HepG2 (cell line): ENCODE results near the gene LY6G5B. TPM values are rescaled to one million over a fixed set of nuclear protein-coding genes. Genes with fewer than 3 reads are reported as not detected.

ENCODE experiments used
- ATAC-seq: fragments of 200-7000 bp; cut with Tn5 transposase; 3 replicates; pipeline ENCODE4 v1.9.1; 2020; ENCODE audit warnings: mild to moderate bottlenecking, moderate library complexity
- BruUV-seq: library from RNA; stranded (reverse); fragments of 400-500 nt; replicated peaks from 2 replicates; lab custom pipeline; 2021; lab: Mats Ljungman, UMichigan
- CTCF ChIA-PET: fragments of 300-600 bp; formaldehyde crosslinking; extraction: SDS; loops from one replicate; lab custom pipeline; 2021; ENCODE audit warnings: low total read pairs, inconsistent platforms, low intra/inter-chr PET ratio; lab: Yijun Ruan, JAX
- POLR2A ChIA-PET: fragments of 350-600 bp; sonication (Branson Sonifier 250); formaldehyde crosslinking; loops from one replicate; lab custom pipeline; 2020; ENCODE audit warnings: antibody characterized with exemption, inconsistent platforms; lab: Yijun Ruan, JAX
- DNase-seq: peaks from one replicate; pipeline ENCODE4 v3.0.0-alpha.2; 2015; ENCODE audit warnings: low spot score
- FAIRE-seq: peaks from 3 replicates; lab custom pipeline; 2011; peaks lifted over from hg19 to GRCh38; lab: Jason Lieb, UNC
- H2AFZ ChIP-seq: one replicate; pipeline ENCODE4 v1.6.1; 2011; ENCODE audit warnings: low read length, inconsistent platforms
- H3K27ac ChIP-seq: fragments of 300-600 bp; 3 replicates; pipeline ENCODE4 v1.8.0; 2011; ENCODE audit warnings: mixed run types, mild to moderate bottlenecking, mixed read lengths, low read length, inconsistent platforms; ENCODE audit not compliant: insufficient read depth; ENCODE audit errors: extremely low read length
- H3K27me3 ChIP-seq, 2 experiments: fragments of 200-600 bp in 1 of 2; 2 replicates in 1 of 2; 3 replicates in 1 of 2; pipeline versions ENCODE4 v1.6.0 to v1.8.0; 2011; ENCODE audit warnings: low read length in 2 of 2, mild to moderate bottlenecking in 2 of 2, moderate library complexity in 2 of 2, inconsistent platforms in 1 of 2; ENCODE audit not compliant: insufficient read depth in 2 of 2, control insufficient read depth in 1 of 2
- H3K36me3 ChIP-seq, 2 experiments: fragments of 200-600 bp in 1 of 2; replicated peaks in 1 of 2; 2 replicates in 1 of 2; 3 replicates in 1 of 2; pipeline versions ENCODE4 v1.5.1 to v1.8.0; 2011; ENCODE audit warnings: low read length in 2 of 2, inconsistent platforms in 1 of 2; ENCODE audit not compliant: insufficient read depth in 2 of 2, control insufficient read depth in 1 of 2
- H3K4me1 ChIP-seq: 2 replicates; pipeline ENCODE4 v1.5.1; 2012; ENCODE audit warnings: low read length, inconsistent platforms; ENCODE audit not compliant: insufficient read depth
- H3K4me2 ChIP-seq: 2 replicates; pipeline ENCODE4 v1.6.0; 2011; ENCODE audit warnings: low read depth, low read length, inconsistent platforms
- H3K4me3 ChIP-seq, 3 experiments: fragments of 200-600 bp in 1 of 3; sonication (generic), shearing (Covaris generic) in 1 of 3; replicated peaks in 1 of 3; 2 replicates each; pipeline ENCODE4 v1.5.1; 2011 to 2016; ENCODE audit warnings: low read length in 3 of 3, inconsistent platforms in 2 of 3, low read depth in 2 of 3, mild to moderate bottlenecking in 2 of 3, control low read depth in 1 of 3, mixed read lengths in 1 of 3; ENCODE audit not compliant: insufficient read depth in 1 of 3
- H3K79me2 ChIP-seq: one replicate; pipeline ENCODE4 v1.6.1; 2011; ENCODE audit warnings: low read length, inconsistent platforms; ENCODE audit not compliant: insufficient read depth
- H3K9ac ChIP-seq: 2 replicates; pipeline ENCODE4 v1.6.0; 2011; ENCODE audit warnings: mild to moderate bottlenecking, low read depth, low read length, inconsistent platforms; ENCODE audit not compliant: insufficient read depth
- H3K9me3 ChIP-seq: 2 replicates; pipeline ENCODE4 v1.5.1; 2012; ENCODE audit warnings: mild to moderate bottlenecking, low read length
- H4K20me1 ChIP-seq: 2 replicates; pipeline ENCODE4 v1.6.0; 2011; ENCODE audit warnings: inconsistent platforms, mild to moderate bottlenecking, low read length, moderate library complexity; ENCODE audit not compliant: insufficient read depth
- EP300 ChIP-seq, 3 experiments: sonication (generic) in 1 of 3; formaldehyde crosslinking in 1 of 3; IDR thresholded peaks; 2 replicates each; pipeline versions ENCODE4 v1.5.1 to v1.6.1; 2011 to 2020; ENCODE audit warnings: low read depth in 2 of 3, low read length in 2 of 3, borderline replicate concordance in 1 of 3, improper control_type of control experiment in 1 of 3, mild to moderate bottlenecking in 1 of 3, missing genetic modification reagents in 1 of 3, moderate library complexity in 1 of 3
- GABPB1 ChIP-seq: IDR thresholded peaks from 2 replicates; pipeline ENCODE4 v1.6.1; 2016; ENCODE audit warnings: mild to moderate bottlenecking, missing genetic modification reagents, moderate library complexity, missing compliant biosample characterization
- HCFC1 ChIP-seq: fragments of 150-350 bp; IDR thresholded peaks from 2 replicates; pipeline ENCODE4 v1.6.1; 2014; ENCODE audit warnings: low read depth, low read length
- PBX2 ChIP-seq: IDR thresholded peaks from 2 replicates; pipeline ENCODE4 v1.6.1; 2016; ENCODE audit warnings: control low read depth
- ZFP91 ChIP-seq: sonication (generic); formaldehyde crosslinking; IDR thresholded peaks from 2 replicates; pipeline ENCODE4 v1.9.0; 2022; ENCODE audit warnings: missing genetic modification reagents, mild to moderate bottlenecking, borderline replicate concordance
- WGBS: methylation state at CpG from one replicate; pipeline ENCODE4 v1.1.6; 2017; ENCODE audit warnings: low lambda C conversion rate; 5-methylcytosine and 5-hydroxymethylcytosine counted together
- in situ Hi-C: cut with HindIII; loops from 2 replicates; pipeline ENCODE4 v1.10.0; 2017; ENCODE audit warnings: low pct_unique_long_range_greater_than_20kb; ENCODE audit not compliant: extremely low pct_ligation_motif_present
- intact Hi-C: fragments of 100-400 bp; cut with micrococcal nuclease; formaldehyde crosslinking; loops from one replicate; pipeline ENCODE4 v1.10.0; 2022; ENCODE audit not compliant: unreplicated experiment
- polyA plus RNA-seq, 8 experiments: library from polyadenylated mRNA; depleted of rRNA in 3 of 8; stranded (reverse) in 7 of 8; unstranded in 1 of 8; fragments of >200 nt; fragmentation: Illumina TruSeq in 4 of 8; extraction: Trizol in 4 of 8; gene quantifications; 2 replicates each; pipeline versions ENCODE4 v1.2.1 to v1.2.3, GENCODE V29; 2011 to 2016; ENCODE audit warnings: low read depth in 4 of 8, missing spikeins in 1 of 8, mixed read lengths in 1 of 8; ENCODE audit not compliant: insufficient read depth in 1 of 8
- total RNA-seq, 5 experiments: library from RNA; depleted of rRNA; stranded (reverse); fragments of >200 nt; fragmentation: Illumina TruSeq; extraction: Trizol; gene quantifications; 2 replicates each; pipeline ENCODE4 v1.2.3, GENCODE V29; 2016; ENCODE audit warnings: low read depth in 1 of 5

LY6G5B gene
- total and polyA plus RNA-seq, 2 of the 13 experiments (the other 11 are each of a cell fraction or from before 2014, with no cell fraction given): 7.8 to 15.7 TPM

GRCh38 chr6:31681135-31681671 lies 11.4 kb downstream of the LY6G5B start (continued):
- TF ChIP-seq ZFP91: 0 out of 2 replicates have a peak, but pooled peaks have one; percentile 7
- TF ChIP-seq PBX2 (CRISPR knock-in tag): no peak
- peak; percentile 13; the same call in 1 of the 2 replicates for TF ChIP-seq GABPB1 (CRISPR knock-in tag)
- TF ChIP-seq EP300 (IDR thresholded peaks at IDR 0.05; ENCODE audit: low read depth in 2 of 2, low read length in 2 of 2): no peak
- no peak for TF ChIP-seq EP300 (CRISPR knock-in tag; IDR thresholded peaks at IDR 0.05; ENCODE audit: borderline replicate concordance)

- BruUV-seq: no TSS peak
- in situ Hi-C loops: loop anchor here (5.0 kb wide), 1 partner anchor 84 kb away; no protein-coding TSS in a partner anchor
Observed at GRCh38 chr6:31683591-31683990, 13.8 kb downstream of the LY6G5B start.

More at GRCh38 chr6:31683591-31683990, 13.8 kb downstream of the LY6G5B start:
- H3K9me3 ChIP-seq: no peaks in the 10 kb centered on the region
- no peak overlapping the region for H3K9ac ChIP-seq
- H3K4me3 ChIP-seq: no peak overlapping the region
- H4K20me1 ChIP-seq: no peaks in the 10 kb centered on the region
- peak overlapping the region; percentile 82; the same call in 1 of the 2 replicates for H3K4me2 ChIP-seq
- no peaks in the 10 kb centered on the region for H3K79me2 ChIP-seq
- POLR2A ChIA-PET: interaction anchor here (1.4 to 3.2 kb wide), 5 partner anchors 18 to 147 kb away, joined by 3 to 14 read pairs (median 6); partner anchors contain the start of genes BAG6, CSNK2B and GPANK1
- H3K27me3 ChIP-seq: no peaks in the 10 kb centered on the region
- peaks cover 26% of the 10 kb centered on the region for H3K4me1 ChIP-seq
- no peak overlapping the region for H2AFZ ChIP-seq
- ATAC-seq (peak; percentile 4; the same call in 2 of the 3 replicates), DNase-seq (no peak), FAIRE-seq (no peak)
- H3K27ac ChIP-seq: no peak overlapping the region
- intact Hi-C loops: loop anchor here (5.0 kb wide), 1 partner anchor 34 kb away; the partner anchor contains the start of gene LY6G6D
- WGBS: 92% methylated on average over 12 of the region's 13 CpGs
- peaks cover 17% of the 10 kb centered on the region in 2 experiments; a peak in 4 of 5 replicates for H3K36me3 ChIP-seq
- TF ChIP-seq HCFC1: no peak
- CTCF ChIA-PET: interaction anchor here (3.9 kb wide), 1 partner anchor 86 kb away, joined by 30 read pairs; no protein-coding TSS in a partner anchor
